Ishikawa (cell line): ENCODE results near the gene PIP5K1C.

Source experiments
- CEBPB ChIP-seq: IDR thresholded peaks from 2 replicates; pipeline ENCODE4 v1.6.1; 2012
- CREB1 ChIP-seq: IDR thresholded peaks from 2 replicates; pipeline ENCODE4 v1.6.1; 2012; ENCODE audit warnings: low read depth
- EGR1 ChIP-seq: IDR thresholded peaks from 2 replicates; pipeline ENCODE4 v1.6.1; 2012
- USF1 ChIP-seq: IDR thresholded peaks from 2 replicates; pipeline ENCODE4 v1.6.1; 2012

GRCh38 chr19:3648037-3648905, 52.0 kb downstream of the PIP5K1C start:
- TF ChIP-seq USF1 (no peak), CEBPB (no peak), CREB1 (no peak), EGR1 (no peak)
